HFF-Myc (cell line): ENCODE data around the gene TAF6.

Source experiments
- DNase-seq: peaks from one replicate; pipeline ENCODE4 v3.0.0-alpha.2; 2011; ENCODE audit warnings: low read depth; ENCODE audit errors: extremely low read depth
- H3K4me3 ChIP-seq: replicated peaks from 2 replicates; pipeline ENCODE4 v1.5.1; 2011; ENCODE audit warnings: low read depth, mild to moderate bottlenecking, control low read depth, low read length
- CTCF ChIP-seq: IDR thresholded peaks from 2 replicates; pipeline ENCODE4 v1.5.1; 2012; ENCODE audit warnings: mild to moderate bottlenecking, low read depth, low read length, control low read depth; ENCODE audit errors: missing control alignments

The TAF6 gene

GRCh38 chr7:100100420-100101015 is 18.6 kb downstream of the TAF6 start:
- no peak for TF ChIP-seq CTCF
- H3K4me3 ChIP-seq = peak overlapping the region; percentile 92
- DNase-seq = peak; percentile 78

- peak overlapping the region; percentile 92 for H3K4me3 ChIP-seq
- DNase-seq = no peak
- TF ChIP-seq CTCF = no peak
Measured at GRCh38 chr7:100099452-100099851, 19.7 kb downstream of the TAF6 start.

DNA sequence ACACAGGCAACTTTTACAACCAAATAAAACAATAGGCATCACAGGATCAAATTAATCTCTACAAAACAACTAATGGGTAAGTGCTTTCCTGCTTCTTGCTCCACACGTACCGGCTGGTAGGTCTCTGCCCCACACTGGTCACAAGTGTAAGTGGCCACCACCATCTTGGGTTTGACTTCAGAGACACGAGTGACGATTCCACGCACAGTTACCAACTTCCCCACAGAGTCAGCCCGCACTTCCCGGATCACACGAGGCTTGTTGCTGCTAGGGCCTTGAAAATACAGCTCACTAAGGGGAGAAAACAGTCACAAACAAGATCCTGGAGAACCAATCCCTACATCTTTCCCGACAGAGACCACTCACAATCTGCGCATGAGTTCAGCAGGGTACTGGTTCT is 20.2 kb downstream of the TAF6 start:
- peak overlapping the region; percentile 92 for H3K4me3 ChIP-seq
- no peak for TF ChIP-seq CTCF
- DNase-seq = no peak

DNA sequence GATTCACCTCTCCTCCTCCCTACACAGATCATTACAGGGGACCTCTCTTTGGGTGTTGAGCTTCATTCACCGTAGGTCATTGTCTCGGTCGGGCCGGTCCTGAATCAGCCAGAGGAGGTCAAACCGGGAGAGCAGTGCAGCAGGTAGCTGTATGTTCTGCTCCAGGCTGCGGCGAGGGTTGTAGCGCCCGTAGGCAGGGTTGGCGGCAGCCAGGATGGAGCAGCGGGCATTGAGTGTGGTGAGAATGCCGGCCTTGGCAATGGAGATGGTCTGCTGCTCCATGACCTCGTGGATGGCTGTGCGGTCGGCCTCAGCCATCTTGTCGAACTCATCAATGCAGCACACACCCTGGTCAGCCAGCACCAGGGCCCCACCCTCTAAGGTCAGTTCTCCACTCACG is 23.5 kb downstream of the TAF6 start:
- DNase-seq = no peak
- H3K4me3 ChIP-seq = no peak overlapping the region
- TF ChIP-seq CTCF = no peak

- TF ChIP-seq CTCF = no peak
- H3K4me3 ChIP-seq = no peak overlapping the region
- no peak for DNase-seq
Measured at GRCh38 chr7:100095289-100095688, 23.9 kb downstream of the TAF6 start.

GRCh38 chr7:100093925-100094486 is 25.2 kb downstream of the TAF6 start:
- DNase-seq = no peak
- no peak for TF ChIP-seq CTCF
- no peak overlapping the region for H3K4me3 ChIP-seq

GRCh38 chr7:100093498-100093897 is 25.7 kb downstream of the TAF6 start:
- no peak for DNase-seq
- H3K4me3 ChIP-seq = no peak overlapping the region
- TF ChIP-seq CTCF = no peak
